ENCODE results near the gene SHISA3.

DNA sequence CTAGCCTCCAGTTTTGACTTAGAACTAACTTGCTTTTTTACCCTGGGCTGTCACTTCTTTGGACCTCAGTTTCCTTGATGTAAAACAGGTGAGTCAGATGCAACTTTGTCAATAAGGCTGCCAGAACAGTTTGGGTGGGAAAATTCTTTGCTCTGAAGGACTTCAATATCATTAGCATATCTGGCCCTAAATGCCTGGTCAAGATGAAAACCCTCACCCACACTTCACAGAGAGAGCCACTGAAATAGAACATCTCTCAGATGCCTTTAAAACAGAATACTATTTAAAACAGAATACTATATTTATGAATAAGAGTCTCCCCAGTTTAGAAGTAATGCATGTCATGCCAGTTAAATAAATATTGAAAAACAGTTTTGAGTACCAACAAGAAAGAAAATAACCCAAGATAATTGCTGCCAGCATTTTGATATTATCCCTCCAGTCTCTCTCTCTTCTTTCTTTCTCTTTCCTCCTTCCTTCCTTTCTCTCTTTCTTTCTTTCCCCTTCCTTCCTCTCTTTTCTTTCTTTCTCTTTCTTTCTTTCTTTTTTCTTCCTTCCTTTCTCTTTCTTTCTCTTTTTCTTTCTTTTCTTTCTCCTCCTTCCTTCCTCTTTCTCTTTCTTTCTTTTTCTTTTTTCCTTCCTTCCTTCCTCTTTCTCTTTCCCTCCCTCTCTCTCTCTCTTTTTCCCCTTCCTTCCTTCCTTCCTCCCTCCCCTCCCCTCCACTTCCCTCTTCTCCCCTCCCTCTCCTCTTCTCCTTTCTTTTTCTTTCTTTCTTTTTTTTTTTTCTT is 32.8 kb upstream of the SHISA3 start:
- TF ChIP-seq, protein P1, sequence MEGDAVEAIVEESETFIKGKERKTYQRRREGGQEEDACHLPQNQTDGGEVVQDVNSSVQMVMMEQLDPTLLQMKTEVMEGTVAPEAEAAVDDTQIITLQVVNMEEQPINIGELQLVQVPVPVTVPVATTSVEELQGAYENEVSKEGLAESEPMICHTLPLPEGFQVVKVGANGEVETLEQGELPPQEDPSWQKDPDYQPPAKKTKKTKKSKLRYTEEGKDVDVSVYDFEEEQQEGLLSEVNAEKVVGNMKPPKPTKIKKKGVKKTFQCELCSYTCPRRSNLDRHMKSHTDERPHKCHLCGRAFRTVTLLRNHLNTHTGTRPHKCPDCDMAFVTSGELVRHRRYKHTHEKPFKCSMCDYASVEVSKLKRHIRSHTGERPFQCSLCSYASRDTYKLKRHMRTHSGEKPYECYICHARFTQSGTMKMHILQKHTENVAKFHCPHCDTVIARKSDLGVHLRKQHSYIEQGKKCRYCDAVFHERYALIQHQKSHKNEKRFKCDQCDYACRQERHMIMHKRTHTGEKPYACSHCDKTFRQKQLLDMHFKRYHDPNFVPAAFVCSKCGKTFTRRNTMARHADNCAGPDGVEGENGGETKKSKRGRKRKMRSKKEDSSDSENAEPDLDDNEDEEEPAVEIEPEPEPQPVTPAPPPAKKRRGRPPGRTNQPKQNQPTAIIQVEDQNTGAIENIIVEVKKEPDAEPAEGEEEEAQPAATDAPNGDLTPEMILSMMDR (IDR thresholded peaks at IDR 0.05) = no peak
- TF ChIP-seq POLR2AphosphoS5 (IDR thresholded peaks at IDR 0.05) = no peak
- no peak for TF ChIP-seq POLR2A (IDR thresholded peaks at IDR 0.05)
